ENCODE results near the gene IRF9.
A peak's percentile ranks its signal among the peaks of the same experiment; 100 is the strongest.

DNA sequence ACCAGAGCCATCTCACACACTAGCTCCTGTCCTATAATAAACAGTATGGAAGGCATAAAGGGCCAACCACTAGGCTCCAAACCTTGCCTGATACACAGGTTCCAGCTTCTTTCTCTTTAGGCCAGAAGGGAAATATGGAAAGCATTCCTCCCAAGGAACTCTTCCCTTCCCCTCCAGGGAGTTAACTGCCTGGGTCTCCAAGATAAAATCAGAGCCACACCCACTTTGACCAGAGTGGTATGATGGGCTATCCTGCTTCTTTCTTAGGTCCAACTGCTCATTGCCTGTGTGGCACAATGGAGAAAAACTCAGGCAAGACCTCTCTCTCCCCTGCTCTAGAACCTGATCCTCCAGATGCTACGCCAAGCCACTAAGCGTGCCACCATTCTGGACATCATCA, 46.6 kb downstream of the IRF9 start:
- TF ChIP-seq JARID2 (CRISPR knock-in tag; IDR thresholded peaks at IDR 0.05; ENCODE audit: insufficient replicate concordance) = no peak
- no peak for TF ChIP-seq PAX8 (CRISPR knock-in tag; IDR thresholded peaks at IDR 0.05; ENCODE audit: borderline replicate concordance)
- TF ChIP-seq POLR2A (IDR thresholded peaks at IDR 0.05; ENCODE audit: insufficient read depth in 1 of 2, low read depth in 2 of 2, low read length in 2 of 2) = no peak
- no peak for TF ChIP-seq DNMT3B (CRISPR knock-in tag; conservative IDR thresholded peaks at IDR 0.05)
- TF ChIP-seq SRSF1 (optimal IDR thresholded peaks at IDR 0.05; ENCODE audit: low read depth, low read length) = no peak
- no peak for TF ChIP-seq MED1 (CRISPR knock-in tag; IDR thresholded peaks at IDR 0.05)
- TF ChIP-seq, protein P1, sequence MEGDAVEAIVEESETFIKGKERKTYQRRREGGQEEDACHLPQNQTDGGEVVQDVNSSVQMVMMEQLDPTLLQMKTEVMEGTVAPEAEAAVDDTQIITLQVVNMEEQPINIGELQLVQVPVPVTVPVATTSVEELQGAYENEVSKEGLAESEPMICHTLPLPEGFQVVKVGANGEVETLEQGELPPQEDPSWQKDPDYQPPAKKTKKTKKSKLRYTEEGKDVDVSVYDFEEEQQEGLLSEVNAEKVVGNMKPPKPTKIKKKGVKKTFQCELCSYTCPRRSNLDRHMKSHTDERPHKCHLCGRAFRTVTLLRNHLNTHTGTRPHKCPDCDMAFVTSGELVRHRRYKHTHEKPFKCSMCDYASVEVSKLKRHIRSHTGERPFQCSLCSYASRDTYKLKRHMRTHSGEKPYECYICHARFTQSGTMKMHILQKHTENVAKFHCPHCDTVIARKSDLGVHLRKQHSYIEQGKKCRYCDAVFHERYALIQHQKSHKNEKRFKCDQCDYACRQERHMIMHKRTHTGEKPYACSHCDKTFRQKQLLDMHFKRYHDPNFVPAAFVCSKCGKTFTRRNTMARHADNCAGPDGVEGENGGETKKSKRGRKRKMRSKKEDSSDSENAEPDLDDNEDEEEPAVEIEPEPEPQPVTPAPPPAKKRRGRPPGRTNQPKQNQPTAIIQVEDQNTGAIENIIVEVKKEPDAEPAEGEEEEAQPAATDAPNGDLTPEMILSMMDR (CRISPR knock-in tag; IDR thresholded peaks at IDR 0.05) = no peak
- TF ChIP-seq NFRKB (IDR thresholded peaks at IDR 0.05) = no peak
- TF ChIP-seq, protein P2, sequence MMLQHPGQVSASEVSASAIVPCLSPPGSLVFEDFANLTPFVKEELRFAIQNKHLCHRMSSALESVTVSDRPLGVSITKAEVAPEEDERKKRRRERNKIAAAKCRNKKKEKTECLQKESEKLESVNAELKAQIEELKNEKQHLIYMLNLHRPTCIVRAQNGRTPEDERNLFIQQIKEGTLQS (CRISPR knock-in tag; IDR thresholded peaks at IDR 0.05) = 0 out of 2 replicates have a peak, but pooled peaks have one; percentile 16
- TF ChIP-seq ZBTB8A (CRISPR knock-in tag; IDR thresholded peaks at IDR 0.05; ENCODE audit: borderline replicate concordance, low read depth) = no peak
- no peak for TF ChIP-seq CHD2 (IDR thresholded peaks at IDR 0.05; ENCODE audit: low read depth, low read length)
- TF ChIP-seq, protein P3, sequence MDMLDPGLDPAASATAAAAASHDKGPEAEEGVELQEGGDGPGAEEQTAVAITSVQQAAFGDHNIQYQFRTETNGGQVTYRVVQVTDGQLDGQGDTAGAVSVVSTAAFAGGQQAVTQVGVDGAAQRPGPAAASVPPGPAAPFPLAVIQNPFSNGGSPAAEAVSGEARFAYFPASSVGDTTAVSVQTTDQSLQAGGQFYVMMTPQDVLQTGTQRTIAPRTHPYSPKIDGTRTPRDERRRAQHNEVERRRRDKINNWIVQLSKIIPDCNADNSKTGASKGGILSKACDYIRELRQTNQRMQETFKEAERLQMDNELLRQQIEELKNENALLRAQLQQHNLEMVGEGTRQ (IDR thresholded peaks at IDR 0.05; ENCODE audit: low read depth, low read length) = no peak
- TF ChIP-seq, protein P3 (CRISPR knock-in tag; IDR thresholded peaks at IDR 0.05; ENCODE audit: borderline replicate concordance) = no peak
- TF ChIP-seq STAG1 (CRISPR knock-in tag; IDR thresholded peaks at IDR 0.05) = no peak

Measured in HepG2 (cell line).